Neuronal stem cell (in vitro differentiated cells): ENCODE results near the gene ECHS1.

Experiments used
- DNase-seq: peaks from one replicate; pipeline ENCODE4 v3.0.0-alpha.2; 2013; ENCODE audit warnings: low spot score
- H2AFZ ChIP-seq: one replicate; pipeline ENCODE4 v1.6.1; 2013; ENCODE audit warnings: mild to moderate bottlenecking, low read length, inconsistent platforms
- H2AK5ac ChIP-seq: 2 replicates; pipeline ENCODE4 v1.6.1; 2013; ENCODE audit warnings: low read depth, mild to moderate bottlenecking, inconsistent platforms, low read length, moderate library complexity, mixed read lengths
- H2BK120ac ChIP-seq: 2 replicates; pipeline ENCODE4 v1.6.1; 2013; ENCODE audit warnings: low read depth, mild to moderate bottlenecking, inconsistent platforms, low read length, moderate library complexity, mixed read lengths
- H2BK12ac ChIP-seq: one replicate; pipeline ENCODE4 v1.6.1; 2013; ENCODE audit warnings: low read length, inconsistent platforms
- H2BK15ac ChIP-seq: 2 replicates; pipeline ENCODE4 v1.6.1; 2013; ENCODE audit warnings: mild to moderate bottlenecking, low read length, inconsistent platforms, mixed read lengths
- H2BK5ac ChIP-seq: one replicate; pipeline ENCODE4 v1.6.1; 2013; ENCODE audit warnings: inconsistent platforms, mild to moderate bottlenecking, low read length, moderate library complexity
- H3K14ac ChIP-seq: one replicate; pipeline ENCODE4 v1.6.1; 2013; ENCODE audit warnings: low read length, inconsistent platforms
- H3K18ac ChIP-seq: 2 replicates; pipeline ENCODE4 v1.6.1; 2013; ENCODE audit warnings: low read length, inconsistent platforms
- H3K23ac ChIP-seq: 2 replicates; pipeline ENCODE4 v1.6.1; 2013; ENCODE audit warnings: low read depth, mild to moderate bottlenecking, mixed read lengths, low read length, inconsistent platforms; ENCODE audit not compliant: poor library complexity
- H3K27ac ChIP-seq: replicated peaks from 3 replicates; pipeline ENCODE4 v1.5.1; 2013; ENCODE audit warnings: low read length, inconsistent platforms
- H3K27me3 ChIP-seq, 3 experiments: 2 replicates each; pipeline ENCODE4 v1.6.1; 2013; ENCODE audit warnings: low read length in 3 of 3, mild to moderate bottlenecking in 2 of 3, inconsistent platforms in 1 of 3, low read depth in 1 of 3, mixed read lengths in 1 of 3, moderate library complexity in 1 of 3; ENCODE audit not compliant: control insufficient read depth in 3 of 3, insufficient read depth in 3 of 3
- H3K36me3 ChIP-seq, 2 donors: replicated peaks in 1 of 2; 2 replicates each; pipeline ENCODE4 v1.6.1; 2013; ENCODE audit warnings: low read length in 2 of 2; ENCODE audit not compliant: control insufficient read depth in 2 of 2, insufficient read depth in 2 of 2
- H3K4ac ChIP-seq: 2 replicates; pipeline ENCODE4 v1.6.1; 2013; ENCODE audit warnings: inconsistent platforms, mild to moderate bottlenecking, low read length, moderate library complexity
- H3K4me1 ChIP-seq, 2 donors: 1 replicate in 1 of 2; 2 replicates in 1 of 2; pipeline ENCODE4 v1.6.1; 2013; ENCODE audit warnings: low read length in 2 of 2, low read depth in 1 of 2; ENCODE audit not compliant: control insufficient read depth in 2 of 2, insufficient read depth in 1 of 2
- H3K4me2 ChIP-seq: one replicate; pipeline ENCODE4 v1.6.1; 2013; ENCODE audit warnings: mild to moderate bottlenecking, low read length, inconsistent platforms; ENCODE audit not compliant: insufficient read depth, poor library complexity, severe bottlenecking
- H3K4me3 ChIP-seq, 2 donors: 2 replicates each; pipeline ENCODE4 v1.5.1; 2013; ENCODE audit warnings: low read length in 2 of 2, mild to moderate bottlenecking in 2 of 2, inconsistent platforms in 1 of 2, moderate library complexity in 1 of 2
- H3K79me1 ChIP-seq: one replicate; pipeline ENCODE4 v1.6.1; 2013; ENCODE audit warnings: low read depth, mild to moderate bottlenecking, inconsistent platforms, low read length, moderate library complexity
- H3K9ac ChIP-seq: one replicate; pipeline ENCODE4 v1.6.1; 2013; ENCODE audit warnings: mild to moderate bottlenecking, low read depth, low read length, inconsistent platforms; ENCODE audit not compliant: poor library complexity
- H3K9me3 ChIP-seq, 2 donors: replicated peaks in 1 of 2; 2 replicates each; pipeline versions ENCODE3 to v1.6.1; 2013; ENCODE audit warnings: low read length in 2 of 2, mild to moderate bottlenecking in 2 of 2, inconsistent platforms in 1 of 2, low read depth in 1 of 2, mixed read lengths in 1 of 2, moderate library complexity in 1 of 2; ENCODE audit not compliant: control insufficient read depth in 2 of 2, insufficient read depth in 1 of 2
- H4K8ac ChIP-seq: one replicate; pipeline ENCODE4 v1.6.1; 2013; ENCODE audit warnings: low read depth, mild to moderate bottlenecking, inconsistent platforms, low read length, moderate library complexity
- H4K91ac ChIP-seq: one replicate; pipeline ENCODE4 v1.6.1; 2013; ENCODE audit warnings: low read length, low read depth, mild to moderate bottlenecking, inconsistent platforms; ENCODE audit not compliant: poor library complexity
- WGBS, 2 donors: extraction: QIAGEN DNeasy Blood & Tissue Kit; methylation state at CpG; one replicate each; pipeline ENCODE4 v1.1.7; 2013; ENCODE audit warnings: missing lambda C conversion rate in 2 of 2, mixed read lengths in 1 of 2; ENCODE audit not compliant: insufficient read length in 2 of 2, insufficient replicate concordance in 1 of 2; ENCODE audit errors: extremely low coverage in 2 of 2; 5-methylcytosine and 5-hydroxymethylcytosine counted together

The ECHS1 gene

GRCh38 chr10:133347710-133348517 is 25.2 kb downstream of the ECHS1 start:
- Histone ChIP-seq H3K23ac (peak overlapping the region; percentile 44), H3K79me1 (peaks cover 7% of the 10 kb centered on the region), H3K36me3 (no peaks in the 10 kb centered on the region), H3K4me3 (no peak overlapping the region), H3K4ac (peak overlapping the region; percentile 37), H3K18ac (peak overlapping the region; percentile 80), H3K9me3 (peaks cover 5 to 10% of the 10 kb centered on the region in 2 donors), H3K14ac (peak overlapping the region; percentile 82), H2AK5ac (peak overlapping the region; percentile 70), H3K4me2 (peak overlapping the region; percentile 12), H3K9ac (no peak overlapping the region), H2BK15ac (peak overlapping the region; percentile 89), H2BK120ac (no peak overlapping the region), H2BK5ac (peak overlapping the region; percentile 24), H4K91ac (no peak overlapping the region), H2BK12ac (peak overlapping the region; percentile 41), H4K8ac (no peak overlapping the region), H3K27me3 (no peaks in the 10 kb centered on the region), H3K27ac (no peak overlapping the region), H2AFZ (no peak overlapping the region), H3K4me1 (peaks cover 0 to 7% of the 10 kb centered on the region in 2 donors)
- WGBS, 2 donors = no CpG with 5 or more reads among the region's 16 CpGs
- DNase-seq = no peak

DNA sequence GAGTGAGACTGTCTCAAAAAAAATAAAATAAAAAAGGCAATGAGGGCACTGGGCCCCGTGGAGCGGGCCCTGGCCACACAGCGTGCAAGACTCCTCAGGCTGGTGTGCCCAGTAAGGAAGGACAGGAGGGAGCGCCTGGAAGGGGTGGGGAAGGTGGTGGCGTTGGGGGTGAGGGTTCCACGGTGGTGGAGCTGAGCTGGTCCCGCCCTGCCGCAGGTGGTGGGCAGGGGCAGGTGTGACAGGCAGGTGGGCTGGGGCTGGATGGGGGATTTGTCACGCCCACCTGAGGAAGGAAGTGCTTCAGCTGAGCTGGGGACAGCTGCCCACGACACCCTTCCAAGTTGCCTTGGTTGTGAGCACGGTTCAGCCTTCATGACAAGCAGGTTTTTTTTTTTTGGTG is 26.7 kb downstream of the ECHS1 start:
- Histone ChIP-seq H3K27me3 (no peaks in the 10 kb centered on the region), H2AFZ (no peak overlapping the region), H2AK5ac (no peak overlapping the region), H3K18ac (peak overlapping the region; percentile 85), H2BK12ac (no peak overlapping the region), H3K79me1 (peaks cover 7% of the 10 kb centered on the region), H3K9ac (no peak overlapping the region), H3K9me3 (peaks cover 5 to 10% of the 10 kb centered on the region in 2 donors), H3K4me2 (no peak overlapping the region), H3K27ac (no peak overlapping the region), H3K36me3 (no peaks in the 10 kb centered on the region), H2BK15ac (no peak overlapping the region), H2BK5ac (peak overlapping the region; percentile 66), H3K14ac (peak overlapping the region; percentile 56), H3K4ac (peak overlapping the region; percentile 66), H3K4me3 (no peak overlapping the region), H3K4me1 (peaks cover 0 to 7% of the 10 kb centered on the region in 2 donors), H4K91ac (no peak overlapping the region), H4K8ac (no peak overlapping the region), H2BK120ac (no peak overlapping the region), H3K23ac (peak overlapping the region; percentile 85)
- no CpG with 5 or more reads among the region's 11 CpGs for whole genome bisulfite sequencing, 2 donors
- no peak for DNase-seq

GRCh38 chr10:133344236-133344635 is 28.9 kb downstream of the ECHS1 start:
- H3K14ac ChIP-seq = no peak overlapping the region
- H3K36me3 ChIP-seq = no peaks in the 10 kb centered on the region
- peaks cover 3% of the 10 kb centered on the region for H3K79me1 ChIP-seq
- no peak for DNase-seq
- H3K27ac ChIP-seq = no peak overlapping the region
- H2AFZ ChIP-seq = no peak overlapping the region
- no CpG with 5 or more reads among the region's 5 CpGs for WGBS, 2 donors
- H3K4me2 ChIP-seq = no peak overlapping the region
- no peak overlapping the region for H4K91ac ChIP-seq
- H3K27me3 ChIP-seq = no peaks in the 10 kb centered on the region
- H2AK5ac ChIP-seq = no peak overlapping the region
- H4K8ac ChIP-seq = no peak overlapping the region
- no peak overlapping the region for H2BK12ac ChIP-seq
- no peak overlapping the region for H3K9ac ChIP-seq
- H3K4me3 ChIP-seq = no peak overlapping the region
- H3K4me1 ChIP-seq = peaks cover 0 to 5% of the 10 kb centered on the region in 2 donors
- H3K18ac ChIP-seq = no peak overlapping the region
- H3K4ac ChIP-seq = no peak overlapping the region
- no peak overlapping the region for H2BK15ac ChIP-seq
- H3K9me3 ChIP-seq = peaks cover 4 to 10% of the 10 kb centered on the region in 2 donors
- no peak overlapping the region for H2BK120ac ChIP-seq
- H3K23ac ChIP-seq = no peak overlapping the region
- H2BK5ac ChIP-seq = no peak overlapping the region

- no peak overlapping the region for H2BK15ac ChIP-seq
- H3K4ac ChIP-seq = no peak overlapping the region
- no peak overlapping the region for H2BK12ac ChIP-seq
- H3K79me1 ChIP-seq = peaks cover 7% of the 10 kb centered on the region
- no peak overlapping the region for H3K14ac ChIP-seq
- no peak overlapping the region for H2AFZ ChIP-seq
- peaks cover 0 to 3% of the 10 kb centered on the region in 2 donors for H3K4me1 ChIP-seq
- H3K9me3 ChIP-seq = peaks cover 8 to 10% of the 10 kb centered on the region in 2 donors
- no peak overlapping the region for H3K4me3 ChIP-seq
- no peak for DNase-seq
- H3K27me3 ChIP-seq = peaks cover 0 to 3% (median 0%) of the 10 kb centered on the region in 3 experiments
- H3K18ac ChIP-seq = no peak overlapping the region
- H4K91ac ChIP-seq = no peak overlapping the region
- H3K23ac ChIP-seq = no peak overlapping the region
- H2BK120ac ChIP-seq = no peak overlapping the region
- no peak overlapping the region for H4K8ac ChIP-seq
- no peak overlapping the region for H3K4me2 ChIP-seq
- no peak overlapping the region for H2AK5ac ChIP-seq
- H3K27ac ChIP-seq = no peak overlapping the region
- WGBS, 2 donors = no CpG with 5 or more reads among the region's 9 CpGs
- no peaks in the 10 kb centered on the region for H3K36me3 ChIP-seq
- H3K9ac ChIP-seq = no peak overlapping the region
- H2BK5ac ChIP-seq = no peak overlapping the region
These were observed 29.6 kb downstream of the ECHS1 start for GRCh38 chr10:133343558-133343957.
